Measurements from ENCODE around the gene POU4F3. TPM values are rescaled to one million over a fixed set of nuclear protein-coding genes. Genes with fewer than 3 reads are reported as not detected.

The POU4F3 gene
- total RNA-seq, 1 donor from 2014 or later = 0.18 TPM

GRCh38 chr5:146342882-146343865, 4.5 kb downstream of the POU4F3 start:
- H3K4me2 ChIP-seq (ENCODE audit: low read length) = no peak overlapping the region

GRCh38 chr5:146344155-146345118, 5.8 kb downstream of the POU4F3 start:
- Mint-ChIP-seq H3K4me1 (ENCODE audit: low read depth, unreplicated experiment) (peaks cover 4% of the 10 kb centered on the region), H3K4me3 (ENCODE audit: unreplicated experiment) (no peak overlapping the region), H3K27me3 (ENCODE audit: low read depth, unreplicated experiment) (peaks cover 80% of the 10 kb centered on the region), H3K9me3 (ENCODE audit: unreplicated experiment) (peaks cover 10% of the 10 kb centered on the region), H3K27ac (ENCODE audit: unreplicated experiment) (no peak overlapping the region), H3K36me3 (ENCODE audit: low read depth, unreplicated experiment) (peaks cover 2% of the 10 kb centered on the region)
- H3K9ac ChIP-seq (ENCODE audit: low read length) = no peak overlapping the region
- no peaks in the 10 kb centered on the region for H3K9me3 ChIP-seq (ENCODE audit: insufficient read depth, low read depth, low read length)
- no peak overlapping the region for H2AFZ ChIP-seq (ENCODE audit: low read depth, low read length)
- no peak for TF ChIP-seq CTCF (IDR thresholded peaks at IDR 0.05; ENCODE audit: insufficient read depth, low read depth, low read length)
- TF ChIP-seq EZH2 (IDR thresholded peaks at IDR 0.05; ENCODE audit: insufficient read depth, low read length) = peak; percentile 73
- no peak overlapping the region for H3K27ac ChIP-seq (ENCODE audit: low read depth, low read length)
- peak overlapping the region; percentile 62 for H3K4me2 ChIP-seq (ENCODE audit: low read length)
- DNase-seq (ENCODE audit: low read depth) (no peak), FAIRE-seq (no peak)
- peaks cover 91% of the 10 kb centered on the region for H3K27me3 ChIP-seq (ENCODE audit: insufficient read depth, low read length)
- H3K4me1 ChIP-seq (ENCODE audit: insufficient read depth, low read length) = peaks cover 5% of the 10 kb centered on the region
- no peaks in the 10 kb centered on the region for H3K79me2 ChIP-seq (ENCODE audit: insufficient read depth, low read length)
- no peaks in the 10 kb centered on the region for H4K20me1 ChIP-seq (ENCODE audit: insufficient read depth, low read length)
- no peaks in the 10 kb centered on the region for H3K36me3 ChIP-seq (ENCODE audit: insufficient read depth, low read length)
- no peak overlapping the region for H3K4me3 ChIP-seq (ENCODE audit: insufficient read depth, low read depth, low read length)

More at GRCh38 chr5:146342882-146343865, 4.5 kb downstream of the POU4F3 start:
- H3K9me3 Mint-ChIP-seq (ENCODE audit: unreplicated experiment) = peaks cover 14% of the 10 kb centered on the region
- H3K36me3 Mint-ChIP-seq (ENCODE audit: low read depth, unreplicated experiment) = peaks cover 2% of the 10 kb centered on the region
- DNase-seq (ENCODE audit: low read depth) (no peak), FAIRE-seq (no peak)
- H3K27me3 Mint-ChIP-seq (ENCODE audit: low read depth, unreplicated experiment) = peaks cover 84% of the 10 kb centered on the region
- TF ChIP-seq CTCF (IDR thresholded peaks at IDR 0.05; ENCODE audit: insufficient read depth, low read depth, low read length) = no peak
- peak; percentile 86 for TF ChIP-seq EZH2 (IDR thresholded peaks at IDR 0.05; ENCODE audit: insufficient read depth, low read length)
- Histone ChIP-seq H3K4me3 (ENCODE audit: insufficient read depth, low read depth, low read length) (no peak overlapping the region), H3K36me3 (ENCODE audit: insufficient read depth, low read length) (no peaks in the 10 kb centered on the region), H3K27ac (ENCODE audit: low read depth, low read length) (no peak overlapping the region), H3K9me3 (ENCODE audit: insufficient read depth, low read depth, low read length) (no peaks in the 10 kb centered on the region), H3K79me2 (ENCODE audit: insufficient read depth, low read length) (no peaks in the 10 kb centered on the region), H3K4me1 (ENCODE audit: insufficient read depth, low read length) (peaks cover 5% of the 10 kb centered on the region), H3K9ac (ENCODE audit: low read length) (no peak overlapping the region), H3K27me3 (ENCODE audit: insufficient read depth, low read length) (peaks cover 92% of the 10 kb centered on the region), H2AFZ (ENCODE audit: low read depth, low read length) (no peak overlapping the region), H4K20me1 (ENCODE audit: insufficient read depth, low read length) (no peaks in the 10 kb centered on the region)
- H3K4me3 Mint-ChIP-seq (ENCODE audit: unreplicated experiment) = no peak overlapping the region
- peaks cover 4% of the 10 kb centered on the region for H3K4me1 Mint-ChIP-seq (ENCODE audit: low read depth, unreplicated experiment)
- H3K27ac Mint-ChIP-seq (ENCODE audit: unreplicated experiment) = no peak overlapping the region
